Cardiac muscle cell (in vitro differentiated cells and primary cell): ENCODE data around the gene AGPS. TPM values are rescaled to one million over a fixed set of nuclear protein-coding genes. Genes with fewer than 3 reads are reported as not detected.
A peak's percentile ranks its signal among the peaks of the same experiment; 100 is the strongest.

Experiments used
- DNase-seq, 2 donors: peaks; one replicate each; pipeline versions ENCODE4 v3.0.0 to v3.0.0-alpha.2; 2010 to 2017; ENCODE audit warnings: low read depth in 1 of 2, low spot score in 1 of 2
- H3K27ac ChIP-seq: fragments of 200-600 bp; sonication (generic); 2 replicates; pipeline ENCODE4 v1.5.1; 2016
- H3K27me3 ChIP-seq: fragments of 200-600 bp; sonication (generic); 2 replicates; pipeline ENCODE4 v1.6.0; 2016; ENCODE audit warnings: control low read depth
- H3K36me3 ChIP-seq: fragments of 200-600 bp; sonication (generic); 2 replicates; pipeline ENCODE4 v1.5.1; 2016; ENCODE audit warnings: control low read depth
- H3K4me1 ChIP-seq: fragments of 200-600 bp; sonication (generic); 2 replicates; pipeline ENCODE4 v1.8.1; 2017; ENCODE audit warnings: low read depth, mild to moderate bottlenecking, mixed run types
- H3K4me3 ChIP-seq: fragments of 200-600 bp; sonication (generic); 2 replicates; pipeline ENCODE4 v1.5.1; 2016; ENCODE audit warnings: mild to moderate bottlenecking
- H3K9me3 ChIP-seq: fragments of 200-600 bp; sonication (generic); 2 replicates; pipeline ENCODE4 v1.5.1; 2017; ENCODE audit warnings: low read depth, mild to moderate bottlenecking, control low read depth
- CTCF ChIP-seq: IDR thresholded peaks from 2 replicates; pipeline ENCODE4 v1.5.1; 2012; ENCODE audit warnings: low read depth, mild to moderate bottlenecking, low read length
- polyA plus RNA-seq: library from polyadenylated mRNA; unstranded; fragments of >200 nt; fragmentation: Nextera tagmentation; extraction: Ambion mirVana; gene quantifications from 2 replicates; pipeline ENCODE4 v1.2.1, GENCODE V29; 2016
- total RNA-seq: library from RNA; depleted of rRNA; stranded (reverse); fragments of >200 nt; gene quantifications from 2 replicates; pipeline ENCODE4 v1.2.3, GENCODE V29; 2016

Gene AGPS
- total and polyA plus RNA-seq, 2 experiments from 2014 or later = 13.6 to 86.3 TPM

- Histone ChIP-seq H3K9me3 (no peaks in the 10 kb centered on the region), H3K27ac (no peak overlapping the region), H3K4me1 (peaks cover 21% of the 10 kb centered on the region), H3K4me3 (no peak overlapping the region), H3K36me3 (no peaks in the 10 kb centered on the region), H3K27me3 (no peaks in the 10 kb centered on the region)
- DNase-seq = peak in 1 of 2 donors; percentile 89
- TF ChIP-seq CTCF = no peak
Measured at GRCh38 chr2:177397481-177398289, 5.1 kb downstream of the AGPS start.

- Histone ChIP-seq H3K27me3 (no peaks in the 10 kb centered on the region), H3K36me3 (no peaks in the 10 kb centered on the region), H3K4me3 (no peak overlapping the region), H3K27ac (no peak overlapping the region), H3K9me3 (no peaks in the 10 kb centered on the region), H3K4me1 (peaks cover 21% of the 10 kb centered on the region)
- peak in 1 of 2 donors; percentile 30 for DNase-seq
- TF ChIP-seq CTCF = no peak
Measured at GRCh38 chr2:177398290-177398683, 5.7 kb downstream of the AGPS start.

GRCh38 chr2:177398791-177399190, 6.2 kb downstream of the AGPS start:
- no peaks in the 10 kb centered on the region for H3K9me3 ChIP-seq
- no peak overlapping the region for H3K4me3 ChIP-seq
- no peak for DNase-seq
- peaks cover 16% of the 10 kb centered on the region for H3K4me1 ChIP-seq
- H3K27me3 ChIP-seq = no peaks in the 10 kb centered on the region
- no peak overlapping the region for H3K27ac ChIP-seq
- TF ChIP-seq CTCF = no peak
- no peaks in the 10 kb centered on the region for H3K36me3 ChIP-seq

- Histone ChIP-seq H3K27ac (no peak overlapping the region), H3K9me3 (no peaks in the 10 kb centered on the region), H3K4me1 (peaks cover 11% of the 10 kb centered on the region), H3K4me3 (no peak overlapping the region), H3K27me3 (no peaks in the 10 kb centered on the region), H3K36me3 (no peaks in the 10 kb centered on the region)
- DNase-seq = no peak
- no peak for TF ChIP-seq CTCF
Measured at GRCh38 chr2:177399376-177399775, 6.8 kb downstream of the AGPS start.

GRCh38 chr2:177400337-177400923, 7.9 kb downstream of the AGPS start:
- H3K27me3 ChIP-seq = no peaks in the 10 kb centered on the region
- no peaks in the 10 kb centered on the region for H3K9me3 ChIP-seq
- H3K36me3 ChIP-seq = no peaks in the 10 kb centered on the region
- TF ChIP-seq CTCF = no peak
- H3K27ac ChIP-seq = no peak overlapping the region
- peaks cover 11% of the 10 kb centered on the region for H3K4me1 ChIP-seq
- peak in 1 of 2 donors; percentile 24 for DNase-seq
- H3K4me3 ChIP-seq = no peak overlapping the region
